Measurements from ENCODE around the gene ARHGAP42. TPM values are rescaled to one million over a fixed set of nuclear protein-coding genes. Genes with fewer than 3 reads are reported as not detected.

Gene ARHGAP42
- total and polyA plus RNA-seq, 9 donors: 4.3 to 11.8 (median 7.0) TPM

DNA sequence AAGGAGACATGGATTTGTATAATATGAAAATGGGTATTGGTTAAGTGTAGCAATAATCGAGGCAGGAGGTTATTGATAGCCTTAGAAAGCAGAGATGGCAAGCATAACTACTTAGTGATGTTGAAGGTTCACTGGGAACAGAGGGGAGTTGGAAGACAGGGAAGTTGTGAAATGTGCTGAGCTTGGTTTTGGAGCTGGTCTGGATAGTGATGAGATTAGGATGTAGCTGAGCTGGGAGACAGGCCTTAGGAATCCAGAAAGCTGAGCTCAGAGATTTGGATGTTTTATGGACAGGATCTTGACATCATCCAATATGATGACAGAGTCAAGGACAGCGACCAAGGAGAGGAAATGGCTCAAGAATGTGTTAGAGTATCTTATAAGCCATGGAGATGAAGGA is 113.1 kb downstream of the ARHGAP42 start:
- no peak overlapping the region for H3K27ac ChIP-seq
- H3K36me3 ChIP-seq: no peaks in the 10 kb centered on the region
- DNase-seq: no peak
- H3K27me3 ChIP-seq: no peaks in the 10 kb centered on the region
- no peak for TF ChIP-seq EP300 (IDR thresholded peaks at IDR 0.05)
- TF ChIP-seq, protein P1, sequence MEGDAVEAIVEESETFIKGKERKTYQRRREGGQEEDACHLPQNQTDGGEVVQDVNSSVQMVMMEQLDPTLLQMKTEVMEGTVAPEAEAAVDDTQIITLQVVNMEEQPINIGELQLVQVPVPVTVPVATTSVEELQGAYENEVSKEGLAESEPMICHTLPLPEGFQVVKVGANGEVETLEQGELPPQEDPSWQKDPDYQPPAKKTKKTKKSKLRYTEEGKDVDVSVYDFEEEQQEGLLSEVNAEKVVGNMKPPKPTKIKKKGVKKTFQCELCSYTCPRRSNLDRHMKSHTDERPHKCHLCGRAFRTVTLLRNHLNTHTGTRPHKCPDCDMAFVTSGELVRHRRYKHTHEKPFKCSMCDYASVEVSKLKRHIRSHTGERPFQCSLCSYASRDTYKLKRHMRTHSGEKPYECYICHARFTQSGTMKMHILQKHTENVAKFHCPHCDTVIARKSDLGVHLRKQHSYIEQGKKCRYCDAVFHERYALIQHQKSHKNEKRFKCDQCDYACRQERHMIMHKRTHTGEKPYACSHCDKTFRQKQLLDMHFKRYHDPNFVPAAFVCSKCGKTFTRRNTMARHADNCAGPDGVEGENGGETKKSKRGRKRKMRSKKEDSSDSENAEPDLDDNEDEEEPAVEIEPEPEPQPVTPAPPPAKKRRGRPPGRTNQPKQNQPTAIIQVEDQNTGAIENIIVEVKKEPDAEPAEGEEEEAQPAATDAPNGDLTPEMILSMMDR (IDR thresholded peaks at IDR 0.05): no peak
- no peak for TF ChIP-seq POLR2A (IDR thresholded peaks at IDR 0.05)
- intact Hi-C loops (cut with DNase I): no loop called here
- H3K4me3 ChIP-seq: no peak overlapping the region
- H3K9me3 ChIP-seq: no peaks in the 10 kb centered on the region
- no peaks in the 10 kb centered on the region for H3K4me1 ChIP-seq (ENCODE audit: insufficient read depth)
- 86 to 90% (median 87%) methylated on average over 2 of the region's 2 CpGs for WGBS, 3 donors

DNA sequence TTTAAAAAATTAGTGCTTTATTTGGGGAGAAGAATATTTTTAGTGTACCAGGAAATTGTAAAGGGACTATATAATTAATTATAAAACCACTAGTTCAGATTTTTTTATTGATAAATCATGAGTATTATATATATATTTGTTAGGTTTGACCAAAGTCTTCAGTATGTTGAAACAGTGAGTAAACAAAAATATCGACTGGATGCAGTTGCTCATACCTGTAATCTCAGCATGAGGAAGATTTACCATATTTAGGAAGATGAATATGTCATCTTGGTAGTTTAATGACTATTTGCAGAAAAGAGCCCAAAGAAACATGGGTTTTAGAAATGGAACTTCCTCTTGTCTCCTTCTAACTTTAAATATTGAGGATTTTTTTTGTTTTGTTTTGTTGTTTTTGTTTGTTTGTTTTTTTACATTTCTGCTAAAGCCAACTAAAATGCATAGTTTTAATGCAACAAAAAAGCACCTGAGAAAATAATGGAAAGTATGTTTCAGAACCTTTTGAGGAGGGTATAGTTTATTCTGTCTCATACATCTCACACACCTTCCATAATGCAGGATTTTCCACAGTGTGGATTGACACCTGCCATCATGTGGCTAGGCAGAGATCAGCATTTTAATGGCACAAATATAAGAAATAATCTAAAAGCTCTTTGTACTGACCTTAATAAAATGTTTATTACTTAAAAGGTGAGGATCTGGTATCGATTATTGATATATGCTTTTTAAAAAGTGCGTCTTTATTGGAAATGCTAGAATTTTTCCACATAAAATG is 114.3 kb downstream of the ARHGAP42 start:
- no peak overlapping the region for H3K27ac ChIP-seq
- H3K27me3 ChIP-seq: no peaks in the 10 kb centered on the region
- H3K36me3 ChIP-seq: no peaks in the 10 kb centered on the region
- no peaks in the 10 kb centered on the region for H3K4me1 ChIP-seq (ENCODE audit: insufficient read depth)
- no peaks in the 10 kb centered on the region for H3K9me3 ChIP-seq
- DNase-seq: no peak
- intact Hi-C loops (cut with DNase I): no loop called here
- H3K4me3 ChIP-seq: no peak overlapping the region
- TF ChIP-seq EP300 (IDR thresholded peaks at IDR 0.05) (no peak), POLR2A (IDR thresholded peaks at IDR 0.05) (no peak)
- TF ChIP-seq, protein P1 (IDR thresholded peaks at IDR 0.05): no peak
- 94 to 97% (median 96%) methylated on average over 3 of the region's 3 CpGs for WGBS, 3 donors

DNA sequence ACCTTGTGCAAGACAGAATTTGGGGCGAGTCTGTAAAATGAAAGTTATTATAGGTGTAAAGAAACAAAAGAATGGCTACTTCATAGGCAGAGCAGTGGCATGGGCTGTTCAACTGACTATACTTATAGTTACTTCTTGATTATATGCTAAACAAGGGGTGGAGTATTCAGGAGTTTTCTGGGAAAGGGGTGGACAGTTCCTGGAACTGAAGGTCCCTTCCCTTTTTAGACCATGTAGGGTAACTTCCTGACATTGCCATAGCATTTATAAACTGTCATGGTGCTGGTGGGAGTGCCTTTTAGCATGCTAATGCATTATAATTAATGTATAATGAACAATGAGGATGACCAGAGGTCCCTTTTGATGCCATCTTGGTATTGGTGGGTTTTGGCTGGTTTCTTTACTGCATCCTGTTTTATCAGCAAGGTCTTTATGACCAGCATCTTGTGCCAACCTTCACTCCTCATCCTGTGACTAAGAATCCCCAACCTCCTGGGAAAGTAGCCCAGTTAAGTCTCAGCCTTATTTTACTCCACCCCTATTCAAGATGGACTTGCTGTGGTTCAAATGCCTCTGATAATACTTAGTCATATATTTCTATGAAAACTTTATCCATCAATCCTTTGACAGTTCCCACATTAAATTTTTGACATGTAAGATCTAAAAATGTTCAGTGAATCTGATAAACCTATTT is 118.6 kb downstream of the ARHGAP42 start:
- no peaks in the 10 kb centered on the region for H3K9me3 ChIP-seq
- no peak overlapping the region for H3K4me3 ChIP-seq
- WGBS, 3 donors: 97 to 100% (median 98%) methylated on average over 1 of the region's 1 CpG
- intact Hi-C loops (cut with DNase I): no loop called here
- TF ChIP-seq EP300 (IDR thresholded peaks at IDR 0.05): no peak
- TF ChIP-seq, protein P1 (IDR thresholded peaks at IDR 0.05): no peak
- no peak for TF ChIP-seq POLR2A (IDR thresholded peaks at IDR 0.05)
- H3K27ac ChIP-seq: no peak overlapping the region
- H3K4me1 ChIP-seq (ENCODE audit: insufficient read depth): peaks cover 2% of the 10 kb centered on the region
- no peaks in the 10 kb centered on the region for H3K36me3 ChIP-seq
- DNase-seq: no peak
- no peaks in the 10 kb centered on the region for H3K27me3 ChIP-seq

DNA sequence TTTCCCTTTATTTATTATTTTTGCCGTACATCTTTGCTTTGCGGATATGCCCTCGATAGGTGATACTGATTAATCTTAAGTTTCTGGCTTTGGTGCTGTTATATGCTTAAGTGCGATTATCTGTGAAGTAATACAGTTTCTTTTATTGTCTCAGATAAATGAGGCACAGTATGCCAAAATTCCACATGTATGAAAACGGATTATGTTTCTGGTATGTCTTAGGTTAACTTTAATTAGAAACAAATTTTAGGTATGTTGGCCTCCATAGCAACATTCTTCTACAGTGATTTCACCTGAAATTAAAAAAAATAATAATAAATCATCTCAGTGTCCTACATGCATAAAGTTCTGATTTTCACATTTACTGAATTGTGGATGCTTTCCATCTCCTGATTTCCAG is 119.2 kb downstream of the ARHGAP42 start:
- H3K9me3 ChIP-seq: no peaks in the 10 kb centered on the region
- DNase-seq: no peak
- no peaks in the 10 kb centered on the region for H3K36me3 ChIP-seq
- peaks cover 2% of the 10 kb centered on the region for H3K4me1 ChIP-seq (ENCODE audit: insufficient read depth)
- 80 to 94% (median 93%) methylated on average over 5 of the region's 5 CpGs for WGBS, 3 donors
- no peak overlapping the region for H3K27ac ChIP-seq
- H3K4me3 ChIP-seq: no peak overlapping the region
- H3K27me3 ChIP-seq: no peaks in the 10 kb centered on the region
- TF ChIP-seq, protein P1 (IDR thresholded peaks at IDR 0.05): no peak
- TF ChIP-seq POLR2A (IDR thresholded peaks at IDR 0.05) (no peak), EP300 (IDR thresholded peaks at IDR 0.05) (no peak)
- intact Hi-C loops (cut with DNase I): no loop called here

All from ovary (tissue), 9 donors.